GM21526 (cell line): ENCODE results near the gene HEATR9.

ENCODE experiments used
- ATAC-seq: cut with Tn5 transposase; IDR thresholded peaks from one replicate; pipeline ENCODE4 v1.9.1; 2021; ENCODE audit warnings: moderate library complexity; ENCODE audit not compliant: unreplicated experiment, low FRiP score

Gene HEATR9

DNA sequence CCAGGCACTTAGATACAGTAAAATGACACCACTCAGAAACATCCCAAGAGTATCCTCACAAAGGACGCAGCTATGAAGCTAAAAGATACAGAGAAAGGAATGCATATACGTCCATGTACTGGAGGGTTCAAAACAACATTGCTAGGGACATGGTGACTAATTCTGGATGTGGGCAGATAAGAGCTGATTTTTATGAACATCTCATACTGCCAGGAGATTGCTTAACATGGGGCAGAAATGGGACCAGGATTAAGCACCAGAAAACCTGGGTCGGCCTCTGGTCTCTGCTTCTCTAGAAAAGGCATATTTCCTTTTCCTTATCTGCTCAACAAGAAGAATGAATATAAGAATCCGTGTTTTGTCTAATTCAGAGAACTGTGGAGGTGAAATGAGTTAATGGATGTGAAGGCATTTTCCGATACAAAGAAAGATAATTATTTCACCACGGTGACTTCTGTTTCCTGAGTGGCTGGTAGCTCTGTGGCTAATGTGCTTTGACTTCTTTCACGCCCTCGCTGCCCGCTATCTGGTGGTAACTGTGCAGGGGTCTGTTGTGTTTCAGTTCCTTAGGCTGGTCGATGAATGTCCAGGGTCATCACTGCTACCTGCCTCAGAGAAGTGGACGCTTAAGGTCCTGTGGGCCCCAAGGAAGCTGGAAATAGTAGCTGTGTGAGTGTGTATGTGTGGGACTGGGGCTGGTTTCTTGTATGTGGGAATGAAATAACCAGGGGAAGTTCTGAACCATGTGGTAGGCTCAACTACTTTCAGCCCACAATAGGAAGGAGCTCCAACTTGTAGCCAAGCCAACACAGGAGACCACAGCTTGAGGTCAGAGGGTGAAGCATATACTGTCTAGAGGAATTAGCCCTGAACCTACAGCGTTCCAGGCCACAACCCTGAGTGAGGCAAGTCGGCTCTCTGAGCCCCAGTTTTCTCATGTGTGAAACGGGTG is 27.2 kb upstream of the HEATR9 start:
- ATAC-seq = no peak

DNA sequence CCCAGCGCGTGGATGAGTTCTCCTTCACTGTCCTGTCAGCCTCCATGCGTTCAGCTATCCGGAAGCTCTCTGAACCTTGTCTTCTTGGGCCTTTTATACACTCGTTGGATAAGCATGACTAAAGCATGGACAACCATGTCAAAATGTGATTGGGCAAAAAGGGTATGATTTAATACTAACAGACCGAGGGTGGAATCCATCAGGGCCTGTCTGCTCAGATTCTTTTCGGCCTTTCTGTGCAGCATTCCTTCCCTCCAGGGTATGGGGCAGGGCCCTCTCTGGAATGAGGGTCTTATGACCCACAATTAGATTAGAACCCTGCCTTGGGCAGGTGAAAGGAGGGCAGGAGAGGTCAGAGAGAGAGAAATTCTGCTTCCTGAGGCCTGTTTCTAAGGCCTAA is 25.5 kb upstream of the HEATR9 start:
- ATAC-seq = no peak

DNA sequence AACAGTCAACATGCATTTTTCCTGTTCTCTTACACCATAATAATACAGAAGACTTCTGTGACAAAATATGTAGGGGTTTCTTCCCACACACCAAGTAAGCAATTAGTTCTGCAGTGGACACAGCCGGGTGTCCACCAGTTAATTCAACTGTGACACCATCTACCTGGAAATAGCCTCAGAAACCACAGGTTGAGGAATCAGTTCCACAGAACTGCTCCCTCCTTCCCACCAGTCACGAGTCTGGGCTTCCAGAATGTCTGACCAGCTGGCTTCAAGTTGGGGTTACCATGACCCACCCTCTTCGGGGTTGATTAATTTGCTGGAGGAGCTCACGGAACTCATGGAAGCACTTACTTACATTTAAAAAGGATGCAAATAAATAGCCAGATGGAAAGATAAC is 25.1 kb upstream of the HEATR9 start:
- no peak for ATAC-seq

DNA sequence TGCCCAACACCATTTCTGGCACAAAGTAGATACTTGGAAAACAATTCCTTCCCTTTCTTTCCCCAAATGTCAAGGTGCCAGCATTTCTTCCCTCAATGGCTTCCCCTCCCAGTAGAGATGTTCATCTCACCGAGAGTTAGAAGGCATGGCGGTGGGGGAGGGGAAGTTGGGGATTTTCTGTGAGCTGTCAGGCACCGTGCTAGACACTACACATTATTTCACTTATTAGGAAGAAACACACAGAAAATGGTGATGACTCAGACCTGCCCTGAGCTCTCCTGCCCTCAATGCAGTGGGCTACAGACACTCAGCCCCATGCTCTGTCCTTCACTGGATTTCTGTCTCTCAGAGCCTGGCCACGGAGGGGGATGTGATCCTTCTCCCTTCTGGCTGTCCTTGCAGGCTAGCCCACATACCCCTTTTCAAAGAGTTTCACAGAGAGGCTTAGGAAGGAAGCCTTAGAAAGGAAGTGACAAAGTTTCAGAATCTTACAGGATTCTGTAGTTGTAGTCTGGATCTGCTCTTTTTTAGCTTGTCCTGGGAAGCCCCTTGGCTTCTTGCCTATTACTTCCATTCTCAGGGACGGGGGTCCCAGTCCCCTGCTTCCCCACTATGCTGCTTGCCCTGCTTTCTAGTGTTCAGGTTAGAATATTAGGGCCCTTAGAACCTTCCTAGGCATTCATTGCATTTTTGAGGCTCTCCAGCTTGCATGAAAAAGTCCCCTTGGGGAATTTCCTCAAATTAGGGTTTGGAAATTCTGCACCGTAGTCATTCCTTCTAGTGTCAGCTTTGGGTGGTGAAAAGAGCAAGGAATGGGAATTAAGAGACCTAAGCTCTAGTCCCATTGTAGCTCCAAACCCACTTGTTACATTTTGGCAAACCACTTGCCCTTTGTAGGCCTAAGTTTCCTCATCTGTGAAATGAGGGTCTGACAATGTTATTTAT is 23.7 kb upstream of the HEATR9 start:
- ATAC-seq = no peak

DNA sequence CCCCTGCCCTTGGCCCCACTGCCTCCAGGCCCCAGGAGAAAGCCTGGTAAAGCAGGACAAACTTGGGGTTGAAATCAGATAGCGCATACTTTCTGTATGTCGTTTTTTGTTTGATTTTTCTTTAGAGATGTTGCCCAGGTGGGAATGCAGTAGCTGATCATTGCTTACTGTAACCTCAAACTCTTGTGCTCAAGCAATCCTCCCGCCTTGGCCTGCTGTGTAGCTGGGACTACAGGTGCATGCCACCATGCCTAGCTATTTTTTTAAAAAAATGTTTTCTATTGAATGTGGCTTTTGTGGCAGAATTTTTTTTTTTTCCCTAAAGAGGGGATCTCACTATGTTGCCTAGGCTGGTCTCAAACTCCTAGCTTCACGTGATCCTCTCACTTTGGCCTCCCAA is 22.6 kb upstream of the HEATR9 start:
- ATAC-seq = no peak

DNA sequence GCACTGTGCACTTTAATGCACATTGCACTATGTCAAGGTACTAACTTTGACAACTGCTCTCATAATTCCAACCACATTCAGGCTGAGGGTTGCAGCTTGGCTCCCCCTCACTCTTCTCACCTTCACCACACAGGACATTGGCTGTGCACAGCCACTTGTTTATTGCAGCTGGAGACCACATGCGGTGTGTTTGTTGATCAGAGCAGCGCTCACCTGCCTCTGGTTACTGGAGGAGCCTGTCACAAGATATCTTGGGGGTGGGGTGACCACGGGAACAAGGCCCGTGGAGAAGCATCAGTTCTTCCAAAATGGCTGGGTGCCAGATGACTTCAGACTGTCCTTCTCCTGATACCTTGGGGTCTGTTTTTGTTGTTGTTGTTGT is 22.1 kb upstream of the HEATR9 start:
- no peak for ATAC-seq

DNA sequence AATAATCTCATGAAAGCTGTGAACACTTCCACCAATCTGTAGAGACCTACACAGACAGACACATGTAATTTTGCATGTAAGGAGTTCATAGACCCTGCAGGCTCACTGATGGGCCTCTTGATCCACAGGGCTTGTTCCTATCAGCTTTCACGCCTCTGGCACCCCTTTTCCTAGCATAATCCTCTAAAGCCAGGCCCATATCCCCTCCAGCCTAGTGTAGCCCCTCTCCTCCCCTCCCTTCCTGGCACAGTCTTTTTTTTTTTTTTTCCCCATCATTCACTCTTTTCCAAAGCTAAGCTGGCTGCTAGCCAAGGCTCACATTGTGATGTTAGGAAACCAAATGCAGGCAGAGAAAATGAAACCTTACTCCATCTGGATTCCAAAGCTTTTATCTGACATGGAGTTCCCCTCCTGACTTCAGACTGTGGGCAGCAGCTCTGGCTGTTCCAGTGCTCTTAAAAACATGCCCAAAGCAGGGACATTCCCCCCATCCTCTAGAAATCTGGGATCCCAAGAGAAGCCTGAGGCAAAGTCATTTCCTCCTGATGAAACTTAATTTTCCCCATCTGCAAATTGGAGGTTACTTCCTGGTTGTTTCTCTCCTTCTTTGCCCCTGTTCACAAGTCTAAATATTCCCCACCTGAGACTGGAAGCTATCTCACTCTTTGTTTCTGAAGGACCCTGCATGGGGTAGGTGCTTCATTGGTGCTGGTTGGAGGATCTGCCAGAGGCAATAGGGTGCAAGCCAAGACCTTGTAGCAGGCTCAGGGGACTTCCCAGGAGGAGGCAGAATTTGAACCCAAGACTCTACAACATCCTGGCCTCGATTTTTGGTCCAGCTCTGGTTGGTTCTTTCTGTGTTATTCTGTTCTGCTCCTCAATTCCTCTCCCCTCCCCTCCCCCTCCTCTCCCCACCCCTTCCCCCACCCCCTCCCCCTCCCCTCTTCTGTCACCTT is 21.4 kb upstream of the HEATR9 start:
- ATAC-seq = no peak

DNA sequence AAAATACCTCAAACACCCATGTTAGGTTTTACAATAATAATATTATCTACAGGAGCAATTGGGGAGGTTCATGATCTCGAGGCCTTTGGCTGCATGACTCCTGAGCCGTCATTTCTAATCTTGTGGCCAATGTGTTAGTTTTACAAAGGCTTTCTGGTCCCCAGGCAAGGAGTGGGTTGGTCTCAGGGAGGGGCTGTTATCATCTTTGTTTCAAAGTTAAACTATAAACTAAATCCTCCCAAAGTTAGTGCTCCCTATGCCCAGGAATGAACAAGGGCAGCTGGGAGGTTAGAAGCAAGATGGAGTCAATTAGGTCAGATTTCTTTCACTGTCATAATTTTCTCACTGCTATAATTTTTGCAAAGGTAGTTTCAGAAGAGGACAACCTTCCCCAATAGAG is 20.6 kb upstream of the HEATR9 start:
- ATAC-seq = no peak

DNA sequence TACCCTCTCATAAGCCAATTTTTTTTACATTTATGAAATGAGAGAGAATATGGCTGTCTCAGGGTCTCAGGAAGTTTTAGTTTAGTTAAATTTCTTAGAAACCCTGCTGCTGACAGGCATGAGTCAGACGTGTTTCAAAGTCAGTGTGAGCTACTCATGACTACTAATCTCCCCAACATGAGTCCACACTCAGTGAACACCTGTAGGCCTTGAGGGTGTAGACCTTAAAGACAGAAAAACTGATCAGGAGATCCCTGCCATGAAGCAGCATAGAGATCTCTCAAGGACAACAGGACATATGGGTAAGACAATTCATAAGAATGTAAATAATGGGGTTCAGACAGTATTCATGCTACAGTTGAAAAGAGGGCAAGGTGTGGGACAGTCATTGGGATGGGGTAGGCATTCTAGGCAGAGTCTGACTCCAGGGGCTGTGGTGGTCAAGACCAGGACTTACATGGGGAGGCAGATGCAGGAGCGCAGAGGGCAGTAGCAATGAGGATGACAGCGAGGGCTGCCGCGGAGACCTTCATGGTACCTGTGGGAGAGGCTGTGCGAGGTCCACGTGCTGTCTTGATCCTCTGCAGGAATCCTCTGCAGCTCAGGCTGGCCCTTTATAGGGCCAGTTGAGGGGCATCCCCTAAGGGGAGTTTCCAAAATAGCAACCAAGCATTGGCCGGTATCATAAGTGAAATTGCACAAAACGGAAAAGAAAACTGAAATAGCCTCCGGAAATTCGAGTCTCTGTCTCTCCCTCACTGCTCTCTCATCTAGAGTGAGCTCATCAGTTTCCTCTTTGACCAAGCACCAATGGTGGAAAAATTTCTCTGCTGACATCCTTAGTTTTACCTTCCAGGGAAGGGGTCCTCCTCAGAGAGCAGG is 11.3 kb upstream of the HEATR9 start, which contains the start of gene CCL5:
TSS of gene CCL5 (minus strand) at position 588 of the 882 bp plus-strand sequence.
- ATAC-seq = peak; percentile 75

DNA sequence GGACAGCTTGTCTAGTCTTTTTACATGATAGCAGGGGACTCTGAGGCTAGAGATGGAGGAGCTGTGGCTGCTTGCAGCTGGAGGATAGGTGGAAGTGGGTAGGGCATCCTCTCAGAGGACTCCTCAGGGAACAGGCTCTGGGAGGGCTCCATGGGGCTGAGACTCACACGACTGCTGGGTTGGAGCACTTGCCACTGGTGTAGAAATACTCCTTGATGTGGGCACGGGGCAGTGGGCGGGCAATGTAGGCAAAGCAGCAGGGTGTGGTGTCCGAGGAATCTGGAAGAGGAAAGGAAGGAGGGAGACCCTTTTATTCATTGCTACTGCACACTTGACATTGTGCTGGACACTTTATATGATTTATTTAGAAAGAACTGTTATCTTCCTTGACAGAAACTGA is 9.7 kb upstream of the HEATR9 start:
- ATAC-seq = no peak

DNA sequence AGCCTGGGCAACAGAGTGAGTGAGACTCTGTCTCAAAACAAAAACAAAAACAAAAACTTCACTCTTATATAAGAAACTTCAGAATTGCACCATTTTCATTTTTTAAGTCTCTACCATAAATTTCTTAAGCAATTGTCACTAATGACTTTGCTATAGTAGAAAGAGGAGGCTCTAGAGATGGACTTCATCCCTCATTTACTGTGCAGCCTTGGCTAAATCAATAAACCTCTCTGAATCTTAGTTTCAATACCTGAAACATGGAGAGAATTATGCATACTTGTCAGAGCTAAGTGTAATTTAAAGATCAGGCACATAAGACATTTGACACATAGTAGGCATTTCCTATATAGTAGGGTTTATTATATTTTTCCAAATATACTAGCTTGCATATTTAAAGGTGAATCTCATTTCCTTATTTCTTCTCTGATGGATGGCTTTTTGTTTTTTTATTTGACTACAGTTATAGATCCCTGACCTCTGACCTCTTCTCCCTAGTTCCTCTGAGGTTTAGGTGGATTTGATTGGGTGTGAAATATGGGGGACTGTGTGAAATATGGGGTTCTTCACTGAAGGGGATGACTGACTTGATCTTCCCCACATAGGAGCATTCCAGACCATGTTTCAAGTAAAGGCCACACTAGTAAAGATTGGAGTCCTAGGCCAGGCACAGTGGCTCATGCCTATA is 8.8 kb upstream of the HEATR9 start:
- ATAC-seq = no peak

DNA sequence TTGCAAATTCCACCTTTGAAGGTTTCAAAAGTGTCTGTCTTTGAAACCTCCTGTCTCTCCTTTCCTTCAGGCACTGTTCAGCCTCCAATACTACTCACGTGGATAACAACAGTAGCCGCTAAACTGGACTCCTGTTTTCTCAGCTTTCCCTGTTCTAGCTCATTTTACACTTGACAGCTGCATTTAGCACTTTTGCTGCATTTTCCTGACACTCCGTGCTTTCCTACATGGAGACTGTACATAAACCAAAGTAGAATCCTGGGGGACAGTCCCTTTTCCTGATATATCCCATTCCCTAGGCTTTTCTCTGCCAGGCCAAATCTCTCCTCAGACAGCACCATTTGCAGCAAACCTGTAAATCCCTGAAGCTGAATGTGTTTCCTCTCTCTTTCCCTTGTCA is 7.8 kb upstream of the HEATR9 start:
- no peak for ATAC-seq

DNA sequence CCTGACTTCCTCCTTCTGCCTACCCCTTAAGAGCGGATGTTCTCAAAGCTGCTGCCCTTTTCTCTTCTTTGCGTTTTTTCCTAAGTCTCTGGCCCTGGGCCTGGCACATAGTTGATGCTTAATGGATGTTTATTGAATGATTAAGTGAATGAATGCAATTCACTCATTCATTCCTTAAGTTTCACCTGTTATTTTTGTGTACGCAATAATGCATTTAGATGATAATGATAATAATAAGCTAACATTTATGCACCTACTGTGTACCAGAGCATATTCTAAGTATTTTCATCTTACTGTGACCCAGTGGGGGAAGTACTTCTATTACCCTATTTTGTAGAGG is 7.1 kb upstream of the HEATR9 start:
- no peak for ATAC-seq

DNA sequence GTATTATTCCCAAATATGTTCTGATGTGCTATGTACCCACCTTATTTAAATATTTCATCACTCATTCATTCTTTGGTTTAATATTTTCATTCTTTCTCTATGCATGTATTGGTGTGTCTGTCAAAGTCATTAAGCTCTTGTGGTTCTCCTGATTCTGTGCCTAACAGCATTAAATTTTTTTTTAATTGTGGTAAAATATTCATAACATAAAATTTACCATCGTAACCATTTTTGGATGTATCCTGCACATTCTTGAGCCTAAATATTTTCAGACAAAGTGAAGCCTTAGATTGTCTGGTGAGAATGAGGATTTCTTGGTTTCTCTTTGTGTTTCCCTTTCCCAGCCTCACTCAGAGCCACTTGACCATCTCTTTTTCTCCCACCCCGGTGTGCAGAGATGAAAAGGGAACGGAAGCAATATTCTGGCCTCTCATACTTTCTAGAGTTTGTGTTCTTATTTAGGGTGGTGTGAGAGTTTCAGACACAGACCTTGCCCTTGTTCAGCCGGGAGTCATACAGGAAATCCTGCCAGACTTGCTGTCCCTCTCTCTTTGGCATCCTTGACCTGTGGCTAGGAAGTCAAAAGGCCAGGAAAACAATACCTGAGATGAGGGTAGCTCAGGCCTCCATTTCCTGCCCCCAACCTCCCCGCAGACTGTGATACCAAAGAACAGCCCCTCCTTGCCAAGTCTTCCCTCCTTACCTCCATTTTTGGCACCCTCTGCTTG is 6.5 kb upstream of the HEATR9 start:
- ATAC-seq = no peak

DNA sequence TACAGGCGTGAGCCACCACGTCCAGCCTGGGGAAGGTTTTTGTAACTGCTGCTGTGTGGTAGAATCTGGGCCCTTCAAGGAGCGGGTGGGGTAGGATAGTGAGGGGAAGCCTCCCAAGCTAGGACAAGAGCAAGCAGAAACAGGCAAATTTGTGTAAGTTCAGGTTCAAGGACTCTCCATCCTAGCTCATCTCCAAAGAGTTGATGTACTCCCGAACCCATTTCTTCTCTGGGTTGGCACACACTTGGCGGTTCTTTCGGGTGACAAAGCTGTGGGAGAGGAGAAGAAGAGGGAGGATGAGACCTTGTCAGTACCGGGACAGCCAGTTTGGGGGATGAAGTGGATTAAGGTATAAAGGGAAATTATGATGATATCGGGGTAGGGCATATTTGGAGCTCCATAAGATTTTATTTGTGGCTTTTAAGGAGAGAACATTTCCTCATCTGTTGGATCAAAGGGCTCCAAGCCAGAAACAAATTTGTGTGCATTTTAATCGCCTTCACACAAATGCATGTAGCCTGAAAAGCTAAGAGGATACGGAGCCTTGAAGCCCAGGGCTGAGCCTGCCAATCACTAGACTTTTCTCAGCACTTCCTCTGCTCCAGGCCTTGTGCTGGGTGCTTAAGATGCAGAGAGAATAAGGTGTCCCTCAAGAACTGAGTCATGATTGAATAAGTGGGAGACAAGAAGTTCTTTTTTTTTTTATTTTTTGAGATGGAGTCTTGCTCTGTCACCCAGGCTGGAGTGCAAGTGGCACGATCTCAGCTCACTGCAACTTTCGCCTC is 3.7 kb upstream of the HEATR9 start:
- no peak for ATAC-seq

DNA sequence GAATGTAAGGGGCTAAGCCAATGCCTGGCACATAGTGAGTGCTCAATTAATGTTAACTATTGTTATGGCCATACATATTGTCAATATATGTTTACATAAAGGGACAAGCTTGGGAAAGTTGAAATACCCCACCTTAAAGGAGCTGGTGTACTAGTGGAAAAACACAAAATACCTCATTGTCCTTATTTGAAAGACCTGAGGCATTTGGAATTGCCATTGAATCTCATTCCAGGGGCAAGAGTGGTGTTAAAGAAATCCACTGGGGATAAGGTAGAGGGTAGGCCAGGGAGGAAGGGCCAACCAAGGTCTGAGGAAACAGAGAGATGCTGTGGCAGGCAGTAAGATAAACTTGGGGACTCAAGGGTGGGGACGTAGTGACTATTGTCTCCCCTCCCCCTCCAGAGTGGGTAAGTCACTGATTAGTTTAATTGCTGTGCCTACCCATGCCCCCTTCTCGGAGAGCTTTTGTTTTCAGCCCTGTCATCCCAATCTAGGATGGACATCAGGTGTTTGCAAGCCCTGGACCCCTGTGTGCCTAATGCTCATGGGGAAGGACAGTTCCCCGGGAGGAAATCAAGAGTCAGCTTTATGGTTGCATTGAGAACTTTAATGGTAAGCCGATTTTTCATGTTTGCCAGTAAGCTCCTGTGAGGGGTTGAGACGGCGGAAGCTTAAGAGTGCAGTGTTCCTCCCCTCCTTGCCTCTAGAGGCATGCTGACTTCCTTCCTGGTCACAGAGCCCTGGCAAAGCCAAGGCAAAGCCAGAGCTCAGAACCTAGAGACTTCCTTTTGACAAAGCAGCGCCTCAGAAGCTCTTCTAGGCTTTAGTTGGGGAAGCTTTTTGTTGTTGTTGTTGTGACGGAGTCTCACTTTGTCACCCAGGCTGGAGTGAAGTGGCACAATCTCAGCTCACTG is 2.5 kb upstream of the HEATR9 start:
- ATAC-seq = no peak
